Mesodermal cell (in vitro differentiated cells): ENCODE results near the gene GABARAP.
A peak's percentile ranks its signal among the peaks of the same experiment; 100 is the strongest.

Experiments used
- H3K27ac ChIP-seq: 2 replicates; pipeline ENCODE4 v1.7.0; 2013; ENCODE audit warnings: mild to moderate bottlenecking, low read depth, low read length, moderate library complexity; ENCODE audit not compliant: severe bottlenecking
- H3K36me3 ChIP-seq: 2 replicates; pipeline ENCODE4 v1.7.1; 2013; ENCODE audit warnings: mild to moderate bottlenecking, low read length, moderate library complexity; ENCODE audit not compliant: control insufficient read depth, insufficient read depth
- H3K4me1 ChIP-seq: one replicate; pipeline ENCODE4 v1.7.1; 2013; ENCODE audit warnings: mild to moderate bottlenecking, low read length; ENCODE audit not compliant: insufficient read depth, control insufficient read depth, poor library complexity, severe bottlenecking
- H3K4me3 ChIP-seq: 2 replicates; pipeline ENCODE4 v1.7.0; 2013; ENCODE audit warnings: low read length, control low read depth, mild to moderate bottlenecking; ENCODE audit not compliant: insufficient read depth, poor library complexity, severe bottlenecking; ENCODE audit errors: extremely low read depth
- H3K9me3 ChIP-seq: 2 replicates; pipeline ENCODE4 v1.7.1; 2013; ENCODE audit warnings: mild to moderate bottlenecking, low read length, moderate library complexity; ENCODE audit not compliant: control insufficient read depth
- WGBS, 2 experiments: methylation state at CpG; one replicate each; pipeline ENCODE4 v1.1.5; 2013; ENCODE audit warnings: missing lambda C conversion rate in 2 of 2; ENCODE audit not compliant: insufficient coverage in 2 of 2; 5-methylcytosine and 5-hydroxymethylcytosine counted together

GABARAP gene

GRCh38 chr17:7238420-7239090, 3.7 kb downstream of the GABARAP start:
- Histone ChIP-seq H3K27ac (peak overlapping the region; percentile 81), H3K4me3 (peak overlapping the region; percentile 100), H3K4me1 (peaks cover 35% of the 10 kb centered on the region), H3K36me3 (peaks cover 44% of the 10 kb centered on the region), H3K9me3 (no peaks in the 10 kb centered on the region)
- 0% methylated on average over 19 to 21 of the region's 39 CpGs for WGBS, 2 experiments

GRCh38 chr17:7237761-7238419, 4.4 kb downstream of the GABARAP start:
- Histone ChIP-seq H3K36me3 (peaks cover 44% of the 10 kb centered on the region), H3K9me3 (no peaks in the 10 kb centered on the region), H3K4me3 (peak overlapping the region; percentile 100), H3K4me1 (peaks cover 35% of the 10 kb centered on the region), H3K27ac (peak overlapping the region; percentile 77)
- WGBS, 2 experiments, result 0% methylated on average over 24 to 26 of the region's 73 CpGs

GRCh38 chr17:7237266-7237760, 4.9 kb downstream of the GABARAP start:
- peak overlapping the region; percentile 77 for H3K27ac ChIP-seq
- H3K4me3 ChIP-seq, result peak overlapping the region; percentile 100
- H3K36me3 ChIP-seq, result peaks cover 47% of the 10 kb centered on the region
- H3K9me3 ChIP-seq, result no peaks in the 10 kb centered on the region
- H3K4me1 ChIP-seq, result peaks cover 37% of the 10 kb centered on the region
- WGBS, 2 experiments, result 47 to 56% methylated on average over 6 of the region's 6 CpGs

- WGBS, 2 experiments, result 85 to 89% methylated on average over 6 of the region's 6 CpGs
Measured at GRCh38 chr17:7236808-7237207, 5.4 kb downstream of the GABARAP start.

GRCh38 chr17:7235693-7236665, 6.3 kb downstream of the GABARAP start:
- Histone ChIP-seq H3K27ac (no peak overlapping the region), H3K4me3 (no peak overlapping the region), H3K4me1 (peaks cover 46% of the 10 kb centered on the region), H3K9me3 (no peaks in the 10 kb centered on the region), H3K36me3 (peaks cover 46% of the 10 kb centered on the region)
- WGBS, 2 experiments, result 87 to 88% methylated on average over 17 to 18 of the region's 22 CpGs

More at GRCh38 chr17:7236808-7237207, 5.4 kb downstream of the GABARAP start:
- peak overlapping the region; percentile 100 for H3K4me3 ChIP-seq
- peaks cover 42% of the 10 kb centered on the region for H3K4me1 ChIP-seq
- no peak overlapping the region for H3K27ac ChIP-seq
- no peaks in the 10 kb centered on the region for H3K9me3 ChIP-seq
- peaks cover 47% of the 10 kb centered on the region for H3K36me3 ChIP-seq

GRCh38 chr17:7234083-7234951, 7.9 kb downstream of the GABARAP start, which contains the start of gene DVL2:
DVL2 (minus strand) TSS chr17:7234517; CDS start chr17:7234262, 255 bp downstream.
- Histone ChIP-seq H3K9me3 (no peaks in the 10 kb centered on the region), H3K4me1 (peaks cover 41% of the 10 kb centered on the region), H3K4me3 (peak within 1 kb of the TSS; percentile 86), H3K36me3 (peaks cover 51% of the 10 kb centered on the region), H3K27ac (peak within 1 kb of the TSS; percentile 87)
- 1% methylated on average over 56 to 59 of the region's 72 CpGs for WGBS, 2 experiments

GRCh38 chr17:7233701-7234082, 8.6 kb downstream of the GABARAP start:
- 1 to 2% methylated on average over 9 of the region's 9 CpGs for WGBS, 2 experiments
- H3K9me3 ChIP-seq, result no peaks in the 10 kb centered on the region
- peaks cover 57% of the 10 kb centered on the region for H3K36me3 ChIP-seq
- H3K4me1 ChIP-seq, result peaks cover 41% of the 10 kb centered on the region
- H3K4me3 ChIP-seq, result peak overlapping the region; percentile 86
- peak overlapping the region; percentile 87 for H3K27ac ChIP-seq

GRCh38 chr17:7232114-7232513, 10.1 kb downstream of the GABARAP start:
- no peak overlapping the region for H3K27ac ChIP-seq
- H3K4me3 ChIP-seq, result peak overlapping the region; percentile 86
- peaks cover 37% of the 10 kb centered on the region for H3K4me1 ChIP-seq
- peaks cover 71% of the 10 kb centered on the region for H3K36me3 ChIP-seq
- no peaks in the 10 kb centered on the region for H3K9me3 ChIP-seq
- WGBS, 2 experiments, result 93 to 100% methylated on average over 5 of the region's 5 CpGs

- H3K36me3 ChIP-seq, result peaks cover 71% of the 10 kb centered on the region
- H3K27ac ChIP-seq, result no peak overlapping the region
- no peak overlapping the region for H3K4me3 ChIP-seq
- peaks cover 14% of the 10 kb centered on the region for H3K4me1 ChIP-seq
- H3K9me3 ChIP-seq, result no peaks in the 10 kb centered on the region
- WGBS, 2 experiments, result 97 to 98% methylated on average over 16 to 19 of the region's 19 CpGs
Measured at GRCh38 chr17:7229504-7229903, 12.7 kb downstream of the GABARAP start.
